Colon (tissue), 2 donors: Measurements from ENCODE around the gene TXNRD2.

ENCODE experiments used
- FAIRE-seq: peaks from 2 replicates; lab custom pipeline; 2012; peaks lifted over from hg19 to GRCh38; lab: Jason Lieb, UNC
- donor health status: control.
- donor health status: control.

TXNRD2 gene

DNA sequence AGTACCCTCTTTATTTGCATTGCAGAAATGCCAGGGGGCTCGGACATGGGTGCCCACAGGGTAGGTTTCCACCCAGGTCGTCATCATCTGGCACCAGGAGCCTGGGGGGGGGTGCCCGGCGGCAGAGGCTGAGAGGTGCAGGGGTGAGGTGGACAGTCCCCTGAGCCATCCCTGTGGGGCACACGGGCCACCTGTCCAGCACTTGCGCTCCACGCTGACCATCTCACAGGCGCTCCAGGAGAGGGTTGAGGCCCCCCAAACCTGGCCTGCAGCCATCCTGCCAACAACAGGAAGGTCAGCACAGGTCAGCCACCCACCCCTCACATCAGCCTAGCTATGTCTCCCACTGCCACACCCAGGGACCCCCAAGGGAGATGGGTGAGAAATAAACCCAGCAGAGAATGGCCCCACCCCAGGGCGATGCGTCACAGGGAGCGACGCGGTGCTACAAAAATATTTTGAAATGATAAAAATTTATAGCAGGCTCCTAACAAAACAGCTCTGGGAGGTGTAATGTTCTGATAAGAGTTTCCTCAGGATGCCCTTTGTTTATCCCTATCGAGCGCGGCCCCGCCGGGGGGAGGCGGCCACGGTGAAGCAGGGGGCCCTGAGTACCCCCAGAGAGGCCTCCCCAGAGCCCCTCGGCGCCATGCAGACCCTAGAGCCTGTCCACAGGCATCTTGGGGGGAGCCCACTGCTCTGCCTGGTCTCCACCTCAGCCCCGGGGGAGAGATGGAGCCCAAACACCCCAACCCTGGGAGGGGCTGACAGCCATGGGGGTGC lies 65.9 kb downstream of the TXNRD2 start:
- no peak for FAIRE-seq

DNA sequence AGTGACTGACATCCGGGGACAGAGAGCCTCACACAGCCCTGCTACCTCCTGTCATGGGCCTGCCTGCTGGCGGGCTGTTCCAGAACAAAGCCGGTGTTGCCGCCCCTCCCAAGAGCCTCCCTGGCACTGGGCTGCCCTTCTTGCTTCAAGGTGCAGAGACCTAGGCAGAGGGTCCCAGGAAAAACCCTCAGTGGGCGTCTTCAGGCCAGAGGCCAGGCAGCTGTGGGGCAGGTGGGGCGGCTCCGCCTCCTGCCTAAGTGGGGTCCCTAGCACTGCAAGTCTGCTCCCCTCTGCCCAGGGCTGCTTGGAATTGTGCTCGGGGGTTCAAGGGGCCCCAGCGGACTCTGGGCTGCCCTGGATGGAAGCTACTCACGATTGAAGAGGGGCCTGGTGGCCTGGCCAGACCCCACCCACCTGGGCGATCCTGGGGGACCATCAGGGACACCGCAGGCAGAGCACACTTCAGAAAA lies 66.5 kb downstream of the TXNRD2 start:
- no peak for FAIRE-seq

DNA sequence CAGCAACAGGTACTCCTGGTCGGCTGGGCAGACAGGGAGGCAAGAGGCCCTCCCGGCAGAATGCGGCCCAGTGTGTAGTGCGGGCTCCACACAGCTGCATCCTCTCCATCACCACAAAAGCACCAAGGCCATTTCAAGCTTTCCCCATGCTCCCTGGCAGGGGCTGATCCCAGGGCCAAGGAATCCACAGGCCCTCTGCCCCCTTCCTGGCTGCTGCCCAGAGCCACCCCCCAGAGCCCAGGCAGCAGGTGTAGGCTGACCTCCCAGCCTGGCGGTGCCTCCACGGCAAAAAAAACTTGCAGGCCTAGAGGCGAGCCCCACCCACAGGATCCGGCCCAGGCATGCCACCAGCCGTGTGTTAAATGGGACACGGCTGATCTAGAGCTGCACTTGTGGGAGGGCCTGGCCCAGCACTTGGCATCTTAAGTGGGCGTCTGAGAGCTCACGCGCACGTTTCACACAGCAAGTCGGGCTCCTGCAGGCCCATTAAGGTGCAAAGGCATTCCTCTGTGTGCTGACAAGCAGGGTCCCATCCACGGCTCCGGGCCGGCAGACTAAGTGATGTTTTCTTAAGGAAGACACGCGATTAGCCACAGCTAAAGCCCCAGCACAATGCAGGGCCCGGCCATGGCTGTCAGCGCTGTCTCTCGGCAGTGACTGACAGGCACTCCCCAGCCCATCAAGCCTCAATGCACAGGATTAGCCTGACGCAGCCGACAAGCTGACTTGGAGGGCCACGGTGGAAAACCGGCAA lies 67.1 kb downstream of the TXNRD2 start:
- FAIRE-seq = no peak

DNA sequence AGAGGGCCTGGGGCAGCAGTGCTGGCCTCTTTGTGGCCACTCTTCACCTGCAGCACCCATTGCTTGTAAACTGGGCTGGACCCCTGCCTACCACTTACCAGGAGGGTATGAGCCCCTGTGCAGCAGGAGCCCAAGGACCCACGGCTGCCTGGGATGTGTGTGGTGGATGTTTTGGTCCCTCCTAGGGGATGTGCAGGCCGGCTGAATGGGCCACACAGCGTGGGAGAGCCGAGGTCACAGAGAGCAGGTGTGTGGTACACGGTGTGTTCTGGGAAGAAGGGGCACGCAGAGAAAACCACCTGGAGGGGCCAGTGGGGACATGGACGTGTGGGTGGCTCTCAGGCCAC lies 67.7 kb downstream of the TXNRD2 start:
- FAIRE-seq = no peak

DNA sequence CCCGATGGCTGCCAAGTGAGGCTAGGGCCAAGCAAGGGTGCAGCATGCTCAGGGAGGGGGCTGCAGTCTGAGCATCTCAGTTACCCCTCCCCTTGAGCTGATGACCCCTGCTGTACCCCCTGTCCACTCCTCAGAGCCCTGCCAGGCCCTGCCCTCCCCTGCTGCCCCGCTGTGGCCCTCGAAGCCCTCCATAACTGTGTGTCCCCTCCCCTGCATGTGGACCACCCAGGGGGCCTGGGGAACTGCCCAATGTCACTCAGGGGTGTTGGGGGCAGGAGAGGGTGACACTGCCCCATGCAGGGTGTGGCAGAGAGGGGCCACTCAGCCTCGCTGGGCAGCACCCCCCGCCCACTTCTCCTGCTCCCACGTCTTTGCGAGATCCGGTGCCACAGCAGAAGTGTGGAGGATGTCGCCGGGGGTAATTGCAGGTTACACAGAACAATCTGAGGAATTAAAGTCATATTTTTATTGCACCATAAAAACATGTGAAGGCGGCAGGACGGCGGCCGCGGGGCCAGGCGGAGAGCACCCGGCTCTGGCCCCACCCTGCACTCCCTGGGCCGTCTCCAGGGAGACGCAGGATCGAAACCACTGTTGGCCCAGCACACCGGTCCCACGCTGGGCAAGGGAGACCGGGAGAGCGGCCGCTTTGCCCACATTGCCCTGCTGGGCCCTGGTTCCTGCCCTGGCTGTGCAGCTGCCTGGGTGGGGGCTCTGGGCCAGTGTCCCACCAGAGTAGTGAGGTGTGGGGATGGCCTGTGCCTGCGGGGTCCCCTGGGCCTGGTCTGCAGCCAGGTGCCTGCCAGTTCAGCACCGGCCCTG lies 68.3 kb downstream of the TXNRD2 start:
- FAIRE-seq = no peak

DNA sequence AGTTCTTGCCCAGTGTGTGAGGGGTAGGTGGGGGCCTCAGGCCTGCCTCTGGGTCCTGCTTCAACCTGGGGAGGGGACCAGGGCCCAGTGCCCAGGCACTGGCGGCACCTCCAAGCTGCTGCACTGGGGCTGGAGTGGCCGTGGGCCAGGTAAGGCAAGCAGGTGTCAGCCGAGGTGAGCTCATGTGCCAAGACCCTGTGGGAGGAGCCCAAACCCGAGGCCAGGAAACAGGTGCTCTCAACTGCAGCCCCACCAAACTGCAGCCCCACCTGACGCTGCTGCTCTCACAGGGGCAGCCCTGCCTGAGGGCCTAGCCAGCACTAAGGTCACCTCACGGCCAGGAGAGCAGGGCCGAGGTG lies 68.9 kb downstream of the TXNRD2 start:
- no peak for FAIRE-seq

DNA sequence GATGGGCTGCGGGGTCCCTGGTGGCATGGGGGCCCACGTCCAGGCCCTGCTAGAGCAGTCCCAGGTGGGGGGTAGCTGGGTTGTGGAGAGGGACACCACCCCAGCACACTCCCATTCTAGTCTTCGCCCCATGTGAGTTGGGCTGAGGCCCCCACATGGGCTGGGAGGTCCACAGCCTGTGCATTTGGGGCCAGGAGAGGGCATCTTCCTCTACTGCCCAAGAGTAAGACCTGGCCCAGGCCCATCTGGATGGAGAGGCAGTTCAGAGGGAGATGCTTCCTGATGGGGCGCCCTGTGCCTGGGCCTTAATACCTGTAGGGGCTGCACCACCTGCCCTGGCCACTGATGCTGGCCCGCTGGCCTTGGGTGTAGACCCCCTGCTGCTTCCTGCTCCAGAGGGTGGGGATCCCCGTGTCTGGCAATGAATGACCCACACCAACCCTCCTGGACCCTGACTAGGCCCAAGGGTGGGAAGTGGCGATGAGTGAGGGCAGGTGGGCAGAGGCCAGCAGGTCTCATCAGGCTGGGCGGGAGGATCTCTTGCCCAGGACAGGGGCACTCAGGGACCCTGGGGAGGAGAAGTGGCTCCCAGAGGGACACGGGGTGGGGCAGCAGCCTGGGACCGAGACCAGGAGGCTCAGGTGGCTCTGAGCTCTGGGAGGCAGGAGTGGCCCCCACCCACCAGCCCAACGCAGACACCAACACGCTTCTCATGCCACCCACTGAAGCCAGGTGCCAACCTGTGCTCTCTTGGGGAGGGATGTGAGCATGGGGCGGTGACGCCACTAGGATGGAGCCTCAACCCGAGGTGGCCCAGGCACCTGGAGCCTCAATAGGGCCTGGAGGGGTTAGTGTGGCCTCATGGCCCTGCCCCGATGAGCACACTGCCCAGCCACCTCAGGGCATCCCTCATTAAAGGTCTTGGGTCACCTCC lies 69.5 kb downstream of the TXNRD2 start:
- FAIRE-seq = no peak

DNA sequence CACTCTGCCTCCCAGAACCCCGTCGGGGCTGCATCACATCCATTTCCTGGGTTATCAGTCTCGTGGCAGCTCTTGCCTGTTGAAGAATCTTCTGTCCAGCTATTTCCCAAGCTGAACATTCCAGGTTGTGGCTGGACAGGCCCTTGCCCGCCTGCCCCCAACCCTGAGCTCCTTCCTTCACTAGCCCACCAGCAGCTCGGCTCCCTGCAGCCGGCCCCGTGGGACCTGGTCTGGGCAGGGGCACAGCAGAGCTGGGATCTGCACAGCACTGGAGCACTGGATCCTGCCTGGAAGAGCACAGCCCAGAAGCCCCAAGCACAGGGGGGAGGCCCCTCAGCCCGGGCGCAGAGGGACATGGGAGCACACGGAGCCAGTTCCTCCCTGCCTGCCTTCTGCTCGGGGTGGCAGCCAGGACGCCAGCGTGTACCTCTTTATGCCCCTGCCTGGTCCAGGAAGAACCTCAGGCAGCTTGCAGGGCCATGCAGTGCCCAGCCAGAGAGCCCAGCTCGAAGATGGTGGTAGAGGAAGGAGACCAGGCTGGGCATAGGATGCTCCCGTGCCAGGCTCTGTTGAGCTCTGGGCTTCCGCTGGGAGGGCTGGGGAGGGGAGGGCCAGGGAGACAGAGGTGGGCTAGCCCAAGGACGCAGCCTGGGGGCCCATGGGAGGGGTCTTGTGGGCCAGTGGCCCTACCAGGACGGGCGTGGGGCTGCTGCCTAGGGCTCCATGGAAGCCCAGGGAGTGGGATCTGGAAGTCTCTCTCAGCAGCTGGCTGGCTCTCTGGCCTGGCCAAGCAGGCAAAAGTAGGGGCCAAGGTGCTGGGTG lies 70.4 kb downstream of the TXNRD2 start:
- no peak for FAIRE-seq

DNA sequence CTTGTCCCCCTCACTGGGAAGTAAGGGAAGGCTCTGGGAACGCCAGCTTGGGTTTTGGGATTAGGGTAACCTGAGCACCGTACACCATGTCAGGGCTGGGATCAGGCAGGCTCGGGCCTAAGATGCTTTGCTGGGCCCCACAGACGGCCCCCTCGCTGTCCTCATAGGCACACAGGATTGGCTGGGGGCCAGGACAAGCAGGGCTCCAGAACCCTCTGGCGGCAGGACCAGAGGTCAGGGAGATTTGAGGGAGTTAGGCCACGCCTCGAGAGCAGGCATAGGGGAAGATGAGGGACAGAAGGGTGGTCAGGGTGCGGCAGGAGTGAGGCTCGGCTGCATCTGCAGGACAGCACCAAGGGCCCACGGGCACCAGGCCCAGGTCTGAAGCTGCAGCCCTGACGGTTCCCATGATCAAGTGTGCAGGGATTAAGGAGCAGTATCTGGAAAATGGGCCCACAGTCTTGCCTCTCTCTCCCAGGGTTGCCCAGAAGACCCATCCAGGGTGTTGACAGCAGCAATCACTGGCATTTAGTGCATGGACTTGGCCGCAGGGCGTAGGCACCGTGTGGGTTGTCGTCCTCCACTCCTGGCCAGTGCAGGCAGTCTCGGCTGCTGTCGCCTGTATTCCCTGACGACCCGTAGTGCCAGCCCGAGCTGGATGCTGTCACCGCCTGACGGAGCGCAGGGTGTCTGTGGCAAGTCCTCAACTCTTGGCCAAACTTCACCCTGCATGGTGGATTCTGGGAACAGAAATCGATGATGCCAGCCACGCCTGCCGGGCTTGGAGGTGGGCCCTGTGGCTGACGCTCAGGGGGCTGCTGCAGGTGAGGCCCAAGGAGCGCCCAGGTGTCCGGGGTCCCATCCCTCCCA lies 71.2 kb downstream of the TXNRD2 start:
- no peak for FAIRE-seq

DNA sequence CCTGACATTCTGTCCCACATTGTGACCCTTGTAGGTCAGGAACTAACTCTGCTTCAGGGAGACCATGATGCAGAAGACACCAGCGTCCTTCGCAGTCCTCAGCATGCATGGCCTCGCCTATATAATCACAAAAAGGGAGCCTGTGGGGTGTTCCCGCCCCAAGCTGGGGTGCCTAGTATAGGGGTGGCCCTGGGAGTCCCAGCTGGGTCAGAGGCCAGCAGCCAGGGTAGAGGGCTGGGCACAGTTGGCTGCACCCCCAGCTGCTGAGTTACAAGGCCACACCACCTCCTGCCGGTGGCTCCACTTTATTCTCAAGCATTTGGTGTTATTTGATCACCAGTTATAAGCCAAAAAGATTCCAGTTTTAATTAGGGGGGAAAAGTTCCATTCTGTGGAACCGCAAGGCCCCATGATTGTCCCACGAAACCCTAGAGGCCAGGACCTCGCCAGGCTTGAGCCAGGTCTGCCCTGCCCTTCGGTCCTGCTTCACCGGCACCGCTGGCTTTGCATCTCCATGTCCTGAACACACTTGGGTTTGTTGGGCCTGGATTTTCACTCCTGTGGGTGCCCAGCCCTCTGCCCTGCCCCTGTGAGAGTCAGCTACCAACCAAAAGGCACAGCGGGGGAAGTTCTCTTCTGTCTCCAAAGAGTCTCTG lies 72.0 kb downstream of the TXNRD2 start:
- FAIRE-seq = no peak

DNA sequence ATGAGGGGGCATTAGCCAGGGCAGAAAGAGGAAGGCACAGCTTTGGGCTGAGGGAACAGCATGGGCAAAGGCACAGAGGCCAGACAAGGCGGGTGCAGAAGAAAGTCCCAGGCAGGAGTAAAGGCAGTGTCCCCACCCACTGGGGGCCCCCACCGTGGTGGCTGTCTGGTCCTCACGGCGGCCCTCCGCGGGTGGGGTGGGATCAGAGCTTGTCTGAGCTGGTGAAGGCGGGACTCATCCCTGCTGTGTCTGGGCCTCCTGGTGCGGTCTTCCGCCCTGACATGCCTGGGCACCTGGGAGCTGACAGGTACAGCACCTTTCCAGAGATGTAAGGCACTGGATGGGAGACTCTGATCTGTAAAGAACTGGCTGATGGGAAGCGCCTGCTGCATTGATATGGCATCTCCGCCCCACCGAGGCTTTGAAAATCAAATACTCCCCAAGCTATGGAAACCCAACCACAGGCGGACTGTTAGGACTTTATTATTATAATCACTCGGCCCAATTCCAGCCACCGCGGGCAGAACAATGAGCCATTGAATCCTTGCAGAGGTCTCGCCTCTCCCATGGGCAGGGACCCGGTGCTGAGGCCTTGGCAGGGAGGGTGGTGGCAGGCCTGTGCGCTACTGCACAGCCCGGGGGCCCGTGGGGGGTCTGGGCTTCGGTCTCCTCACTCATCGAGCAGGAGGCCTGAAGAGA lies 72.7 kb downstream of the TXNRD2 start:
- no peak for FAIRE-seq

DNA sequence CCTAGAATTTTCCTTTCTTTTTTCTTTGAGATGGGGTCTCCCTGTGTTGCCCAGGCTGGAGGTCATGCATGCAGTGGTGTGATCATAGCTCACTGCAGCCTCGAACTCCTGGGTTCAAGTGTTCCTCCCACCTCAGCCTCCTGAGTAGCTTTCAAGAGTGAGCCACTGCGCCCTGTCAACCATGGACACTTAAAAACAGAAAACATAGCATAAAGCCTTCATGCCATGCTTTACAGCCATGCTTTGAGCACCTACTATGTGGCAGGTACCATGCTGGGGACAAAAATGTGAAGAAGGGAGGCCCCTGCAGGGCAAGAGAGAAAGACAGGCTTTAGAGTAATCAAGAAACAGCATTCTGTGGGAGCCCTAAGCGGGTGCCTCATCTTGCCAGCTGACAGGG lies 73.3 kb downstream of the TXNRD2 start:
- no peak for FAIRE-seq

DNA sequence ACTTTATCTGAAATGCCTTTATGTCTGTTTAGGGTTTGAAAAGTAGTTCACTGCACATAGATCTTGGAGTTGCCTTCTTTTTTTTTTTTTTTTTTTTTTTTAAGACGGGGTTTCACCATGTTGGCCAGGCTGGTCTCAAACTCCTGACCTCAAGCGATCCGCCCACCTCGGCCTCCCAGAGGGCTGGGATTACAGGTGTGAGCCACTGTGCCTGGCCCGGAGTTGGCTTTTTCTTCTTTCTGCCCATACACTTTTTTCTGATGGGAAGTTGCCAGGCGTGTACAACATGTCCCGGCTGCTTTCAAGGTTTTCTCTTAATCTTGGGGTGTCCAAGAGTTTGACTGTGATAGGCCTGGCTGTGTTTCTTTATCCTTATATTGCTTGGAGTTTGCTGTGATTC lies 74.0 kb downstream of the TXNRD2 start:
- FAIRE-seq = no peak

DNA sequence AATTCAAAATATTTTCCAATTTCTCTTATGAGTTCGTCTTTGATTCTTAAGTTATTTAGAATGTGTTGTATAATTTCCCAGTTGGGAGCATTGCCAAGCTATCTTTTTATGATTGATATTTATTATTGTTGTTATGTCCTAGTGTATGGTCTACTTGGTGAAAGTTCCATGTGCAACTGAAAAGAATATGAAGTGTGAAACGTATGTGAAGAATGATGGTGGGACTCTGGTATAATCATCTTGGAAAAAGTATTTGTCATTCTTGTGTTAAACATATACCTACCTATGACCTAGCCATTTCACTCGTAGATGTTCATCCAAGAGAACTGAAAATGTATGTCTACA lies 75.0 kb downstream of the TXNRD2 start:
- no peak for FAIRE-seq

DNA sequence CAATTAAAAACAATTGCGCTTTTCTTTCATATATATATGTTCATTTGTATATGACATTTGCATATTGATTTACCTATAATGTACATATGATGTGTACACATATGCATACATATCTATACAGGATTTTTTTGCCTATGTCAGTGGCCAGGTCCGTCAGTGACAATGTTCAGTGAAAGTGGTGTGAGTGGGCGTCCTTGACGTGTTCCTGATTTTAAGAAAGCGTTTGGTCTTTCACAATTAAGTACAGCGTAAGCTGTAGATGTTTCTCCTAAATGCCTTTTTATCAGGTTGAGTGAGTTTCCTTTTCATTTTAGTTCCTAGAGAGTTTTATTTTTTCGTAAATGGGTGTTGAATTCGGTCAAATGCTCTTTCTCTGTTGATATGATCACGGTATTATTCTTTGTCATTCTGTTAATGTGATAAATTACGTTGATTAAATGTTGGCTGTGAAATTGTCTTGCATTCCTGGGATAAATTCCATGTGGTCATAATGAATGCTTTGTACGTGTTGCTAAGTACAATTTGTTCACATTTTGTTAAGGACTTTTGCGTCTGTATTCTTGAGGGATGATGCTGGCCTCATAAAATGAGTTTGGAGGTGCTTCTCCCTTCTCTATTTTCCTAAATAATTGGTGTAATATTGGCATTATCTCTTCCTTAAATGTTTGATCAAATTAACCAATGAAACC lies 76.3 kb downstream of the TXNRD2 start:
- no peak for FAIRE-seq

DNA sequence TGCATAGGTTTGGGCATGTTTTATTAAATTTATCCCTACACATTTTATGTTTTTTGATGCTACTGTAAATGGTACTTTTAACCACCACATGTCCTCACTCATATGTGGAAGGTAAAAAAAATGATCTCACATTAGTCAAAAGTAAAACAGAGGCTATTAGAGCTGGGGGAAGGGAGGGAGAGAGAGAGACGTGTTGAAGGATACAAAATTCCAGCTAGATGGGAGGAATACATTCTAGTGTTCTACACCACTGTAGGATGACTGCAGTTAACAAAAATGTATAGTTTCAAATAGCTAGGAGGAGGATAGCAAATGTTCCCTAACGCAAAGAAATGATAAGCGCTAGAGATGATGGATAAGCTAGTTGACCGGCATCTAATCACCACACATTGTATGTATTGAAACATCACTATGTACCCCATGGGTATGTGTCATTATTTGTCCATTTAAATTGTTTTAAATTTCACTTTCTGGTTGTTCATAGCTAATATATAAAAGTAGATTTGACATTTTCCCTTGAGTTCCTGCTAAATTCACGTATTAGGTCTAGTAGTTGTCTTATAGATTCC lies 77.0 kb downstream of the TXNRD2 start:
- FAIRE-seq = no peak

DNA sequence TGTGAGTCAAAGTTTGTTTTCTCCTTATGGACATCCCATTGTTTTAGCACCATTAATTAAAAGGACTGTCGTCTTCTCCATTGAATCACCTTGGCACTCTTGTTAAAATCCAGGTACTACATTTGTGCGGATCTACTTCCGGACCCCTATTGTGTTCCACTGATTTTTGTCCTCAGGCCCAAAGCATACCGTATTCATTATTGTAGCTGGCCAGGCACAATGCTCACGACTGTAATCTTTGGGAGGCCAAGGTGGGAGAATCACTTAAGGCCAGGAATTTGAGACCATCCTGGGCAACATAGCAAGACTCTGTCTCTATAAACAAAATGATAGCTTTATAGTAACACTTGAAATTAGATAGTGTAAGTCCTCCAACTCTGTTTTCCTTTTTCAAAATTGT lies 78.0 kb downstream of the TXNRD2 start:
- no peak for FAIRE-seq
